Endothelial cell of umbilical vein (primary cell): ENCODE results near the gene CALCOCO1. TPM values are rescaled to one million over a fixed set of nuclear protein-coding genes. Genes with fewer than 3 reads are reported as not detected.
"Not testable (repeated sequence)": the region's sequence is repeated elsewhere in the genome, so short reads cannot be mapped to it uniquely, and the experiment has no call there.

Experiments used
- BruUV-seq: library from RNA; stranded (reverse); fragments of 400-500 nt; replicated peaks from 2 replicates; lab custom pipeline; 2021; lab: Mats Ljungman, UMichigan
- CTCF ChIA-PET: fragments of 300-600, 350-600 bp; sonication (Branson Sonifier 250); formaldehyde crosslinking; loops from one replicate; lab custom pipeline; 2021; ENCODE audit warnings: antibody characterized with exemption, inconsistent platforms; lab: Charles Lee
- POLR2A ChIA-PET: fragments of 300-600, 350-600 bp; sonication (Branson Sonifier 250); formaldehyde crosslinking; loops from one replicate; lab custom pipeline; 2021; ENCODE audit warnings: antibody characterized with exemption, inconsistent platforms; lab: Charles Lee
- DNase-seq: peaks from one replicate; pipeline ENCODE4 v3.0.0-alpha.2; 2011; ENCODE audit warnings: low read depth, low spot score
- FAIRE-seq: peaks from 2 replicates; lab custom pipeline; 2011; peaks lifted over from hg19 to GRCh38; lab: Jason Lieb, UNC
- H2AFZ ChIP-seq: 2 replicates; pipeline ENCODE4 v1.6.0; 2012; ENCODE audit warnings: low read depth, low read length, control low read depth, inconsistent platforms
- H3K27ac ChIP-seq: 2 replicates; pipeline ENCODE4 v1.5.1; 2011; ENCODE audit warnings: low read depth, mild to moderate bottlenecking, control low read depth, low read length, moderate library complexity; ENCODE audit not compliant: insufficient read depth
- H3K27me3 ChIP-seq, 2 experiments: 2 replicates each; pipeline versions ENCODE4 v1.6.0 to v1.6.1; 2011; ENCODE audit warnings: low read length in 2 of 2, mixed read lengths in 1 of 2; ENCODE audit not compliant: control insufficient read depth in 2 of 2, insufficient read depth in 2 of 2
- H3K36me3 ChIP-seq, 2 experiments: 2 replicates in 1 of 2; 3 replicates in 1 of 2; pipeline ENCODE4 v1.5.1; 2011; ENCODE audit warnings: low read length in 2 of 2, mild to moderate bottlenecking in 1 of 2, moderate library complexity in 1 of 2; ENCODE audit not compliant: control insufficient read depth in 2 of 2, insufficient read depth in 2 of 2; ENCODE audit errors: extremely low read depth in 1 of 2
- H3K4me1 ChIP-seq: 3 replicates; pipeline ENCODE4 v1.5.1; 2011; ENCODE audit warnings: mild to moderate bottlenecking, low read length; ENCODE audit not compliant: control insufficient read depth, insufficient read depth; ENCODE audit errors: extremely low read depth
- H3K4me2 ChIP-seq: 2 replicates; pipeline ENCODE4 v1.6.1; 2011; ENCODE audit warnings: low read length, control low read depth, mixed read lengths; ENCODE audit not compliant: insufficient read depth
- H3K4me3 ChIP-seq, 3 experiments: fragments of 200-600 bp in 1 of 3; sonication (generic), shearing (Covaris generic) in 1 of 3; replicated peaks in 1 of 3; 2 replicates each; pipeline ENCODE4 v1.5.1; 2011 to 2016; ENCODE audit warnings: control low read depth in 3 of 3, low read length in 3 of 3, mild to moderate bottlenecking in 2 of 3, inconsistent platforms in 1 of 3, low read depth in 1 of 3, moderate library complexity in 1 of 3; ENCODE audit not compliant: insufficient read depth in 1 of 3
- H3K79me2 ChIP-seq: 2 replicates; pipeline ENCODE4 v1.6.0; 2012; ENCODE audit warnings: low read length, inconsistent platforms; ENCODE audit not compliant: control insufficient read depth, insufficient read depth
- H3K9ac ChIP-seq: replicated peaks from 2 replicates; pipeline ENCODE3; 2011; ENCODE audit warnings: low read length, control low read depth; ENCODE audit not compliant: insufficient read depth; ENCODE audit errors: extremely low read depth
- H3K9me1 ChIP-seq: replicated peaks from 3 replicates; pipeline ENCODE4 v1.6.0; 2011; ENCODE audit warnings: mild to moderate bottlenecking, low read length; ENCODE audit not compliant: control insufficient read depth, insufficient read depth; ENCODE audit errors: extremely low read depth
- H3K9me3 ChIP-seq: replicated peaks from 2 replicates; pipeline ENCODE4 v1.5.1; 2012; ENCODE audit warnings: low read length, inconsistent platforms; ENCODE audit not compliant: control insufficient read depth, insufficient read depth
- H4K20me1 ChIP-seq: replicated peaks from 2 replicates; pipeline ENCODE3; 2011; ENCODE audit warnings: mild to moderate bottlenecking, low read length; ENCODE audit not compliant: control insufficient read depth, insufficient read depth; ENCODE audit errors: extremely low read depth
- EZH2 ChIP-seq: IDR thresholded peaks from 2 replicates; pipeline ENCODE4 v1.6.1; 2012; ENCODE audit warnings: borderline replicate concordance, low read depth, mild to moderate bottlenecking, moderate library complexity, low read length, inconsistent platforms; ENCODE audit not compliant: severe bottlenecking
- FOS ChIP-seq: IDR thresholded peaks from 2 replicates; pipeline ENCODE4 v1.6.1; 2011; ENCODE audit warnings: mild to moderate bottlenecking, low read length, moderate library complexity, borderline replicate concordance; ENCODE audit not compliant: insufficient read depth
- GATA2 ChIP-seq: IDR thresholded peaks from 2 replicates; pipeline ENCODE4 v1.7.0; 2011; ENCODE audit warnings: low read depth, mild to moderate bottlenecking, moderate library complexity, mixed read lengths, low read length; ENCODE audit not compliant: insufficient read length, insufficient read depth
- JUN ChIP-seq: IDR thresholded peaks from 2 replicates; pipeline ENCODE4 v1.6.1; 2011; ENCODE audit warnings: borderline replicate concordance, low read depth; ENCODE audit not compliant: insufficient read length, insufficient read depth
- MAX ChIP-seq: IDR thresholded peaks from 2 replicates; pipeline ENCODE4 v1.6.1; 2011; ENCODE audit not compliant: insufficient read depth, insufficient read length
- MYC ChIP-seq: IDR thresholded peaks from one replicate; pipeline ENCODE4 v1.6.1; 2011; ENCODE audit warnings: mild to moderate bottlenecking, low read depth, low read length
- POLR2A ChIP-seq: IDR thresholded peaks from 2 replicates; pipeline ENCODE4 v1.6.1; 2012; ENCODE audit warnings: low read depth, mild to moderate bottlenecking, control low read depth, low read length
- POLR2AphosphoS5 ChIP-seq: IDR thresholded peaks from 2 replicates; pipeline ENCODE4 v1.6.1; 2012; ENCODE audit warnings: low read depth, mild to moderate bottlenecking, control low read depth, low read length, moderate library complexity; ENCODE audit not compliant: insufficient read depth
- dilution Hi-C: fragments of 300-500 bp; cut with MboI; formaldehyde crosslinking; loops from one replicate; pipeline ENCODE4 v1.15.0; 2019; ENCODE audit warnings: low sequenced_read_pairs; ENCODE audit not compliant: extremely low pct_ligation_motif_present
- intact Hi-C: fragments of 100-400 bp; cut with micrococcal nuclease; formaldehyde crosslinking; loops from one replicate; pipeline ENCODE4 v1.10.0; 2022
- polyA plus RNA-seq, 4 experiments: library from polyadenylated mRNA; depleted of rRNA in 3 of 4; stranded (reverse) in 3 of 4; unstranded in 1 of 4; fragments of >200 nt; gene quantifications; 2 replicates each; pipeline versions ENCODE4 v1.2.1 to v1.2.3, GENCODE V29; 2011 to 2012; ENCODE audit warnings: missing spikeins in 1 of 4
- total RNA-seq: library from RNA; stranded (reverse); gene quantifications from 2 replicates; pipeline ENCODE4 v1.2.3, GENCODE V29; 2021
- TF ChIP-seq, protein P1 (sequence below), 2 donors: IDR thresholded peaks; 1 replicate in 1 of 2; 2 replicates in 1 of 2; pipeline ENCODE4 v1.5.1; 2011; ENCODE audit warnings: low read length in 2 of 2, mild to moderate bottlenecking in 2 of 2, moderate library complexity in 2 of 2, control low read depth in 1 of 2, inconsistent platforms in 1 of 2, low read depth in 1 of 2; ENCODE audit not compliant: insufficient read depth in 1 of 2; ENCODE audit errors: extremely low read depth in 1 of 2

Gene CALCOCO1
- total and polyA plus RNA-seq, 2 donors (not counting 3 experiments of a cell fraction or from before 2014, with no cell fraction given) = 70.9 to 135 TPM

- Histone ChIP-seq H2AFZ (no peak overlapping the region), H3K4me1 (no peaks in the 10 kb centered on the region), H4K20me1 (no peaks in the 10 kb centered on the region), H3K9me3 (no peaks in the 10 kb centered on the region), H3K4me2 (no peak overlapping the region), H3K36me3 (peaks cover 0 to 50% of the 10 kb centered on the region in 2 experiments), H3K9ac (no peak overlapping the region), H3K27me3 (no peaks in the 10 kb centered on the region), H3K9me1 (no peaks in the 10 kb centered on the region), H3K79me2 (no peaks in the 10 kb centered on the region), H3K27ac (no peak overlapping the region), H3K4me3 (no peak overlapping the region)
- BruUV-seq = no TSS peak
- TF ChIP-seq EZH2 (no peak), MAX (no peak), GATA2 (no peak), POLR2A (no peak), JUN (no peak), MYC (no peak), FOS (no peak), POLR2AphosphoS5 (no peak)
- TF ChIP-seq, protein P1, sequence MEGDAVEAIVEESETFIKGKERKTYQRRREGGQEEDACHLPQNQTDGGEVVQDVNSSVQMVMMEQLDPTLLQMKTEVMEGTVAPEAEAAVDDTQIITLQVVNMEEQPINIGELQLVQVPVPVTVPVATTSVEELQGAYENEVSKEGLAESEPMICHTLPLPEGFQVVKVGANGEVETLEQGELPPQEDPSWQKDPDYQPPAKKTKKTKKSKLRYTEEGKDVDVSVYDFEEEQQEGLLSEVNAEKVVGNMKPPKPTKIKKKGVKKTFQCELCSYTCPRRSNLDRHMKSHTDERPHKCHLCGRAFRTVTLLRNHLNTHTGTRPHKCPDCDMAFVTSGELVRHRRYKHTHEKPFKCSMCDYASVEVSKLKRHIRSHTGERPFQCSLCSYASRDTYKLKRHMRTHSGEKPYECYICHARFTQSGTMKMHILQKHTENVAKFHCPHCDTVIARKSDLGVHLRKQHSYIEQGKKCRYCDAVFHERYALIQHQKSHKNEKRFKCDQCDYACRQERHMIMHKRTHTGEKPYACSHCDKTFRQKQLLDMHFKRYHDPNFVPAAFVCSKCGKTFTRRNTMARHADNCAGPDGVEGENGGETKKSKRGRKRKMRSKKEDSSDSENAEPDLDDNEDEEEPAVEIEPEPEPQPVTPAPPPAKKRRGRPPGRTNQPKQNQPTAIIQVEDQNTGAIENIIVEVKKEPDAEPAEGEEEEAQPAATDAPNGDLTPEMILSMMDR (IDR thresholded peaks at IDR 0.05; ENCODE audit: extremely low read depth in 1 of 2, insufficient read depth in 1 of 2, low read depth in 1 of 2, low read length in 2 of 2) = no peak
- no peak for DNase-seq
- dilution Hi-C loops (no loop called here), intact Hi-C loops (no loop called here)
- no peak for FAIRE-seq
- ChIA-PET CTCF (interaction anchor here (1.7 kb wide), 2 partner anchors 24 to 27 kb away, joined by 5 to 6 read pairs; no protein-coding TSS in a partner anchor), POLR2A (no interaction called here)
These were observed 7.6 kb downstream of the CALCOCO1 start for GRCh38 chr12:53719649-53720048.

- intact Hi-C loops, H3K9me1 ChIP-seq, H2AFZ ChIP-seq, BruUV-seq, H3K27ac ChIP-seq, H3K9ac ChIP-seq, H3K9me3 ChIP-seq, H3K4me3 ChIP-seq, DNase-seq, POLR2A ChIA-PET, H3K4me2 ChIP-seq, H3K4me1 ChIP-seq, H3K79me2 ChIP-seq, FAIRE-seq, H3K27me3 ChIP-seq, dilution Hi-C loops, H4K20me1 ChIP-seq: not testable (repeated sequence)
- CTCF ChIA-PET = interaction anchor here (1.7 to 2.5 kb wide), 3 partner anchors 25 to 28 kb away, joined by 5 to 22 read pairs (median 6); no protein-coding TSS in a partner anchor
- H3K36me3 ChIP-seq = peaks cover 0 to 55% of the 10 kb centered on the region in 2 experiments
These were observed 8.7 kb downstream of the CALCOCO1 start for GRCh38 chr12:53718567-53718966.
